GM18519 (cell line): ENCODE data around the gene PLA2G3.
"Not testable (repeated sequence)": the region's sequence is repeated elsewhere in the genome, so short reads cannot be mapped to it uniquely, and the experiment has no call there.

Experiments used
- ATAC-seq: cut with Tn5 transposase; IDR thresholded peaks from one replicate; pipeline ENCODE4 v1.9.1; 2021; ENCODE audit warnings: mild to moderate bottlenecking, moderate library complexity; ENCODE audit not compliant: unreplicated experiment, low FRiP score

The PLA2G3 gene

DNA sequence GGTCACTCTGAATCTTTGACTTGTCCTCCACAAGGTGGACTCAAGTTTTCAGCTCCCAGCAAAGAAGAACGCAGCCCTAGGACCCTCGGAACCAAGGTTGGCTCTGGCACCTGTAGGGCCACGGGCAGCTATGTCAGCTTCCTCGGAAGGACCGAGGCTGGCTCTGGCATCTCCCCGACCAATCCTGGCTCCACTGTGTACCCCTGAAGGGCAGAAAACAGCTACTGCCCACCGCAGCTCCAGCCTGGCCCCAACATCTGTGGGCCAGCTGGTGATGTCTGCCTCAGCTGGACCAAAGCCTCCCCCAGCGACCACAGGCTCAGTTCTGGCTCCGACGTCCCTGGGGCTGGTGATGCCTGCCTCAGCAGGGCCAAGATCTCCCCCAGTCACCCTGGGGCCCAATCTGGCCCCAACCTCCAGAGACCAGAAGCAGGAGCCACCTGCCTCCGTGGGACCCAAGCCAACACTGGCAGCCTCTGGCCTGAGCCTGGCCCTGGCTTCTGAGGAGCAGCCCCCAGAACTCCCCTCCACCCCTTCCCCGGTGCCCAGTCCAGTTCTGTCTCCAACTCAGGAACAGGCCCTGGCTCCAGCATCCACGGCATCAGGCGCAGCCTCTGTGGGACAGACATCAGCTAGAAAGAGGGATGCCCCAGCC is 15.4 kb downstream of the PLA2G3 start:
- ATAC-seq = no peak

- no peak for ATAC-seq
Observed at GRCh38 chr22:31124290-31124689, 16.0 kb downstream of the PLA2G3 start.

- ATAC-seq = no peak
Observed at GRCh38 chr22:31123292-31123602, 17.1 kb downstream of the PLA2G3 start.

DNA sequence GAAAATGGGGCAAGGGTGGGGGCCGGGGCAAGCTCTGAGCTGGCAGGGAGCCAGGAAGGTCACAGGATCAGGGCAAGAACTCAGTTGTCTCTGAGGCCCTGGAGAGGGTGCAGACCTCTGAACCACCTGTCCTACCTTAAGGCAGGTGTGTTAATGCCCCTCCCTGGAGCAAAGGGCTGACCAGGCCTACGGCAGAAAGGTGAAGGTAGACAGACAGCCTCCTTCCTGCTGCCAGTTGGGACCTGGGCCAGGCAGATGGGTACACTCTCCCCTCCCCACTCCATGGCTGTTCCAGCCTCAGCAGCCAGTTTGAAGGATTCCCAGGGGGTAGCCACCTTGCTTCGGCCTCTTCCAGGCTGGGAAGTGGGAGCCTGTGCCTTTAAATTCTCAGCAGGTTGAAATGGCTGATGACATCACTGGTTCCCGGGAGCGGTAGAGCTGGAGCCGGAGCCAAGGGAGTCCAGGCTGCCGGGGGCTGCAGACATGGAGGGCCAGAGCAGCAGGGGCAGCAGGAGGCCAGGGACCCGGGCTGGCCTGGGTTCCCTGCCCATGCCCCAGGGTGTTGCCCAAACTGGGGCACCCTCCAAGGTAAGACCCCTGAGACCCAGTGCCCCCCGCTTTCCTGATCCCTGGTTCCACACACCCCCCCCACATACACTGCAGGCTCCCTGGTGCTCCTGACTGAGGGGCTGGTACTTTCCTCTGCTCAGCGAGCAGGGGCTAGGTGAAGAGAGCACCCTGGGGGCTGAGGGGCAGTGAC is 17.6 kb downstream of the PLA2G3 start, which contains the start of gene INPP5J:
TSS of gene INPP5J (plus strand) at position 435 of the 760 bp plus-strand sequence. CDS start at position 484, 49 bp downstream.
- no peak for ATAC-seq

- ATAC-seq = no peak
Observed at GRCh38 chr22:31122196-31122531, 18.1 kb downstream of the PLA2G3 start.

DNA sequence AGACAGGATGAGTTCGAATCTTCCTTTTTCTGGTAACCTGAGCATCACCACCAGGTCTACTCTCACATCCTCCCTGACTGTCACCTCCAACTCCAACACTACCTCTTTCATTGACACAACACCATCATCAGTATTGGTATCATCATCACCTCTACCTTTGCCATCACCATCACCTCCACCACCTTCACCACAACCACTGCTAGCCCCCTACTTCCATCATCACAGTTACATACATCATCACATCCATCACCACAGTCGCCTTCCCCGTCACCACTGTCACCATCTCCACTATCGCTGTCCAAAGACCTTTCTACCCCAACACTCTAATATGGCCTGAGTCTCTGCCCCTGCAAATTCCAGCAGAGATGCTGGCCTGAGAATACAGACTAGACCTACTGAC is 18.9 kb downstream of the PLA2G3 start:
- no peak for ATAC-seq

DNA sequence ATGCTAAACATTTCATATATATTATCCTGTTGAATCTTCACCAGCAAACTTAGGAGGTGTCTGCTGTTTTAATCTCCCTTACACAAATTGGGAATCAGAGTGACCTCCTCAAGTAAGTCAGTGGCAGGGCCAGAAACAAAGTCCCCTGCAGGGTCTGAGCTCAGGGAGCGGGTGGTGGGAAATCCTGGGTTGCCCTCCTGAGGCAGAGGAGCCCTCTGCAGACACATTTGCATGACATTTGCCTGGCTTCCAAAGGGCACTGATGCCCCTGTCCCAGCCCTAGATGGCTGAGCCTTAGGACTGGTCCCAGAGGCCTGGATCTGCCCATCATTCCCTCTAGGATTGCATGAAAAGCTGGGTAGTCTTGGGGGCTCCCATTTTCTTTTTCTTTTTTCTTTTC is 19.7 kb downstream of the PLA2G3 start:
- ATAC-seq = no peak

GRCh38 chr22:31120230-31120629 is 20.1 kb downstream of the PLA2G3 start:
- no peak for ATAC-seq

GRCh38 chr22:31119026-31119717 is 21.1 kb downstream of the PLA2G3 start:
- no peak for ATAC-seq

DNA sequence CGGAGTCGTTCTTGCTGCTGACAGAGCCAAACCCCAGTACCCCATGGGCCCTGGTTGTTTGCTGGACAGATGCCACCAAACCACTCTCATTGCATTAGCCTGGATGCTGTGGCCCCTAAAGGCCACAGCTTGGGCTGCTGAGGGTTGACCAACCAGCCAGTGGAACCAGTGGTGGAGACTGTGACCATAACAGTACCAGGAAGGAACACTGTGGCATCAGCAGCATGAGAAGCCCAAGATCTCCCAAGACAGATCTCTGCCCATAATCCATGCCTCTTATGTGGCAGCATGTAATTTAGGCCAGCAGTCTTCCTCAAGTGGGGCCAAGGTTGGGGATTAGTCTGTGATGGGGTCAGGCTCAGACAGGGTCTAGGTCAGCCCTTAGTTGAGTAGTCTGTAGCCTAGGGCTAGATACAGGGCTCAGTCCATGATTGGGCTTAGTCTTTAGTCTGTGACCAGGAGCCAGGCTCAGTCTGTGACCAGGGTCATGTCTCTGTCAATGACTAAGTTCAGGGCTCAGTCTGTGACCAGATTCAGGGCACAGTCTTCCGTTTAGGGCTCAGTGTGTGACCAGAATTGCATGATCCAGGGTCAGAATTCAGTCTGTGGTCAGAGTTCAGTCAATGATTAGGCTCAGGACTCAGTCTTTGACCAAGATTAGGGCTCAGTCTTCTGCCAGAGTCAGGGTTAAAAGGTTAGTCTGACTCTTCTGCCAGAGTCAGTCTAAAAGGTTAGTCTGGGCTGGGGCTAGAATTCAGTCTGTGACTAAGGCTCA is 22.1 kb downstream of the PLA2G3 start:
- ATAC-seq = no peak

GRCh38 chr22:31112547-31113091 is 27.7 kb downstream of the PLA2G3 start:
- not testable (repeated sequence) for ATAC-seq

DNA sequence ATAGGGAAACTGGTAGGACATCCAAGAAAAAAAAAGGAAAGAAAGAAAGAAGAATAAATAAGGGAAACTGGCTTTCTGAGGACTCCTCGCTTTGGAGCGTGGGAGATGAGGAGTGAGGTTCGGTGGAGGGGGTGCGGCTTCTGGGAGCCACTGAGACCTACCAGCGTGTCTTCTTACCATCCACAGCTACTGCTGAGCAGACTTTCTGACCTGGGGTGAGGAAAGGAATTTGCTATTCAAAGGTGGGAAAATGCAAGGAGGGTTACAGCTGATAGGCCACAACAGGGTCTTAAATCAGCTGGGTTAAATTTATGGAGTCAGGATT is 32.5 kb downstream of the PLA2G3 start:
- ATAC-seq = no peak

- ATAC-seq = peak; percentile 63
Observed at GRCh38 chr22:31107178-31107893, 33.0 kb downstream of the PLA2G3 start, which contains the start of gene SELENOM. Gene SELENOM, minus strand, starts transcription at chr22:31107568. Its CDS starts 63 bp downstream, at chr22:31107505.

GRCh38 chr22:31106731-31107177 is 33.6 kb downstream of the PLA2G3 start:
- no peak for ATAC-seq

GRCh38 chr22:31106001-31106571 is 34.2 kb downstream of the PLA2G3 start:
- ATAC-seq = no peak

DNA sequence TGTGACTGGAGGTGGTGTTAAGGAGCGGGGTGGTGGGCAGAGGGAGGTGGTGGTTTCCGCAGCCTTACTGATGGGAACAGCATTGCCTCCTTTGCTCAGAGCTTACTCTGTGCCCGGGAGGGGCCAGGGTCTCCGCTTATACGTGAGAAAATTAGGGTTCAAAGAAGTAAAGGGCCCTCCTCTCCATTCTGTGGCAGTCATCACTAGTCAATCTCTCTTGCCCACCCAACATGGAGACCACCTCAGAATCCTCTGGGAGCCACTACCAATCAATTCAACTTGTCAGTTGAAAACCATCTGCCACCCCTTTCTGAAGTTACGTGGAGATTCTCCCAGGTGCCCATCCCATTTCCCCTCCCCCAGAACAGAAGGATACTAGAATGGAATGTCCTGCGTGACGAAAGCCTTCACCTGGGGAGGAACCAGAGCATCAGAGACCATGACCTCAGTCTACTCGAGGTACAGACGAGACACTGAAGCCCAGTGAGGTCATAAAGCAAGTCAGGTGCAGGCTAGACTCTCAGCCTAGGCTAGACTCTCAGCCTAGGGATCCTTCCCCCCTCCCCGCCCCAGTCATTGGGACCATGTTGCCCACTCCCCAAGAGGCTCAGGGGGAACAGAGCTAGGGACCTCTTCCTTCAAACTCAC is 34.9 kb downstream of the PLA2G3 start:
- no peak for ATAC-seq

DNA sequence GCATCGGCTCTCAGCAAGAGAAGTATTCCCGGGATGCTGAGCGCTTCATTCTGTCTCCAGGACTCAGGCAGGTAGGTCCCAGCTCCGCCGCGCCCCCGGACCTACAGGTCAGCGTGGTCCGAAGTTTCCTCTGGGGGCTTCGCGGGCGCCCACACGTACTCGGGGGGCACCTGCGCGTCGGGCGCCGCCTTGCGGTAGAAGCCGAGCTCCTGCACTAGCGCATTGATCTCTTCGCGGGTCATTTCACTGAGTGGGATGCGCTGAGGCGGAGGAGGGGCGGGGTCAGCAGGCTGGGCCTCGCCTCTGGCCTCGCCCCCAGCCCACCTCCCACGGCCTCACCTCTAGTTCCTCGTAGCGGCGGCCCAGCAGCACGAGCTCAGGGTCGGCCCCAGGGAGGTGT is 35.4 kb downstream of the PLA2G3 start:
- no peak for ATAC-seq

DNA sequence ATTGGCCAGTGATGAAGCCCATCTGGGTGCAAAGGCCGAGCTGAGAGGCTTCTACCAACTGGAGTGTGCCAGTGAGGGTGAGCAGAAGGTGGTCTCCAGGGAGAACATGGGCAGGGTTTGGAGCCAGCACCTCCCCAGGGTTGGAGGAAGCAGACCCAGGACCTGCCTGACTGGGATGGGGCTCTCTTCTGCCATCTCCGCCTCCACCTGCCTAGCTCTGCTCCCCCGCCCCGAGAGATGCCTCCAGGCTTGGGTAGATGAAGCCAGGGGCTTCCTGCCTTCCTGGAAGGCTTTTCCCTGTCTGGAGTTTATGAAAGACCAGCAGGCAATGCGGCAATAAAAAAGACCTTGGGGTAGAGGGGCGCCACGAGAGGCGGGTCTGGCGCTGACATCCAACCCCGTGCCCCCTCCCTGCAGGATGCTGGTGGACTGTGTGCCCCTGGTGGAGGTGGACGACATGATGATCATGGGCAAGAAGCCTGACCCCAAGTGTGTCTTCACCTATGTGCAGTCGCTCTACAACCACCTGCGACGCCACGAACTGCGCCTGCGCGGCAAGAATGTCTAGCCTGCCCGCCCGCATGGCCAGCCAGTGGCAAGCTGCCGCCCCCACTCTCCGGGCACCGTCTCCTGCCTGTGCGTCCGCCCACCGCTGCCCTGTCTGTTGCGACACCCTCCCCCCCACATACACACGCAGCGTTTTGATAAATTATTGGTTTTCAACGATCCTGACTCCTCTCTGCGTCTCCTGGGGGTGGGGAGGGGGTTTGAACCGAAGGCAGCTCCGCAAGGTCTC is 36.2 kb downstream of the PLA2G3 start:
- no peak for ATAC-seq
